Measurements from ENCODE around the gene KIAA1328.
"Not testable (repeated sequence)": the region's sequence is repeated elsewhere in the genome, so short reads cannot be mapped to it uniquely, and the experiment has no call there.

Gene KIAA1328

DNA sequence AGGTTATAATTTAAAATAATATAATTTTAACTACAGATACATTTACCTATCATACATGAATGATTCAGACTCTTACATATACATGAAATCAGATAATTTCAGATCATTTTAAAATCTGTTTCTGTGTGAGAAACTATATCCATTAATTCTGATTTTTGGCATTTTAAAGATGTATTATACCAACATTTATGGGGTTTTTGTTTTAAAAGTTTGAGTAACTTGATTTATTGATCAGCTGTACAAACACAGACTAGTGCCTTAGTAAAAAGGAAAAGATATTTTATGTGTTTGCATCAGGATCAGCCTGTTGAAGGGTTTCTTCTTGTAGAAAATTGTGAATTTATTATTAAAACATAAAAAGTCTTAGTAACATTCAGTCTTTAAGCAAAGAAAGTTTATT is 59.9 kb downstream of the KIAA1328 start:
- no peak for ATAC-seq

DNA sequence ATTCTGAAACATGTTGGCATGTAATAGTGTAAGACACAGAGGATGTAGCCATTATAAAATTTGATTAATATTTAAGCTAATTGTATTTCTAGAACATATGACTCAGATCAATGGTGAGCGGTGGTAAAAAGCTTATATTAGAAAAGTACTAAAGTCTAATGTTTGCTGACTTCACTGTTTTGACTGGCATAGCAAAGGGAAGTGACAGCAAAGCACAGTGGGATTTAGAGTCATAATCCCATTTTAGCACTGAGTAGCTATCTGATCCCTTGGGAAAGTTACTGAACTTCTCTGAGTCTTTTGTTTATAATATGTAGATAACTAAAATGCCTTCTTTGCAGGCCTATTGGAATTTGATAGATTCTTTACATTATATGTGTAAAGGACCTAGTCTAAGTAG is 60.4 kb downstream of the KIAA1328 start:
- ATAC-seq: no peak

DNA sequence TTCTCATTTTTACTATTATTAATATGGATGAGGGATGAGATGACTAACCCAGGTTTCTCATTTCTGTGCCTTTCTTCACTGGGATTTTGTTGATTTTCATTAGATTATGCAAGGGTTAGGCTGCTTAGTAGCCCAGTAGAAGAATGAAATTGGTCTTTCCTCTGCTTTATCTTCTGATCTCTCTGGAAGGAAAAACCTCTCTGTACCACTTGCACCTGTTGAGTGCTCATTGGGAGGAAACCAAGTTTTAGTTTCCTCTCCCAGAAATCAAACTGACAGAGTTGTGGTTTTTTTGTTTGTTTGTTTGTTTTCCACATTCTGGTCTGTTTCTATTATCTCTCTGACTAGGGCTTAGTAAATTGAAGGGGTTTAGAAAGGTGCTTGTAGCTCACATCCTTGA is 60.8 kb downstream of the KIAA1328 start:
- no peak for ATAC-seq

DNA sequence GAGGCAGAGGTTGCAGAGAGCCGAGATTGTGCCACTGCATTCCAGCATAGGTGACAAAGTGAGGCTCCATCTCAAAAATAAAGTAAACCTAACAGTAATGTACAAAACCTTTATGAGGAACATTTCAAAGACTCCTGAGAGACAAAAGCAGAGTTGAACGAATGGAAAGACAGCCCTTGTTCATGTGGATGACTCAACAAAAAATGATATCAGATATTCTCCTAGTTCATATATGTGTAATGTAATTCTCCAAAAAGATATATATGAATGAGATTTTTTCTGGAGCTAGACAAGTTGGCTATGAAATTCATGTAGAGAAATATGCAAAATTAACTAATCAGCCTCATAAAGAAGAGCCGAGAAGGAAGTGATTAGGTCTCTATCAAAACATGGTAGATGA is 61.7 kb downstream of the KIAA1328 start:
- ATAC-seq: no peak

DNA sequence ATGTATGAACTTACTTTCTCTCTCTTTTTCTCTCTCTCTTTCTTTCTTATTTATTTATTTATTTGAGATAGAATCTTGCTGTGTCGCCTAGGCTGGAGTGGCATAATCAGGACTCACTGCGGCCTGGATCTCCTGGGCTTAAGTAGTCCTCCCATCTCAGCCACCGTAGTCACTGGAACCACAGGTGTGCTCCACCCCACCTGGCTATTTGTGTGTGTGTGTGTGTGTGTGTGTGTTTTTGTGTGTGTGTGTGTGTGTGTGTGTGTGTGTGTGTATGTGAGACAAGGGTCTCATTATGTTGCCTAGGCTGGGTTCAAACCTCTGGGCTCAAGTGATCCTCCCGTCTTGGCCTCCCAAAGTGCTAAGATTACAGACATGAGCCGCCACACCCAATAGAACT is 64.3 kb downstream of the KIAA1328 start:
- no peak for ATAC-seq

DNA sequence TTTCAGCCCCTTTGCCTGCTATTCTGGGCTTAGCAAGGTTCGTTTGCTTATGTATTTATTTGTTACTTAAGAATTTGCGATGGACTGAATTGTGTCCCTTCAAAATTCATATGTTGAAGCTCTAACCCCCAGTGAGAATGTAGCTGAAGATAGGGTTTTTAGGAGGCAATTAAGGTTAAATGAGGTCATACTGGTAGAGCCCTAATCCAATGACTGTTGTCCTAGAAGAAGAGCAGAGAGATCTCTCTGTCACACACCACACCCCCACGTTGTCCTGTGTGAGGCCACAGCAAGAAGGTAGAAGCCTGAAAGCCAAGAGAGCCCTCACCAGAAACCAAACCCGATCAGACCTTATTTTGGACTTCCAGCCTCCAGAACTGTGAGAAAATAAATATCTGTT is 66.7 kb downstream of the KIAA1328 start:
- ATAC-seq: no peak

DNA sequence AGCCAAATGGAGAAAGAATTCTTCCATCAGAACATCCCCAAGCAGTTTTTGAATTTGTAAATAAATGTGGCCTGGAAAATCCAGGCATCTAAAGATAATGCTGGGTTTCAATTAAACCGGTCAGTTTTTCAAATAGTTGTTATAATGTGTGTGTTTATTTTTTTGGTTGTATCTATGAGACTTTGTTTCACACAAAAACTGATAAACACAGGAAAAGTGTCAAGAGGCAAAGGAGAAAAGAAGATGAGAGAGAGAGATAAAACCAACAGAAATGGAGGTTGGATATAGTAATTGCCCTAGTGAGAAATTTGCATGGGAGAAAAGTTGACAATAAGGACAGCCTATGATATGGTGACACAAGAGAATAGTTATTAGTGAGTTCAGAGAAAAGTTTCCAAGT is 68.3 kb downstream of the KIAA1328 start:
- no peak for ATAC-seq

DNA sequence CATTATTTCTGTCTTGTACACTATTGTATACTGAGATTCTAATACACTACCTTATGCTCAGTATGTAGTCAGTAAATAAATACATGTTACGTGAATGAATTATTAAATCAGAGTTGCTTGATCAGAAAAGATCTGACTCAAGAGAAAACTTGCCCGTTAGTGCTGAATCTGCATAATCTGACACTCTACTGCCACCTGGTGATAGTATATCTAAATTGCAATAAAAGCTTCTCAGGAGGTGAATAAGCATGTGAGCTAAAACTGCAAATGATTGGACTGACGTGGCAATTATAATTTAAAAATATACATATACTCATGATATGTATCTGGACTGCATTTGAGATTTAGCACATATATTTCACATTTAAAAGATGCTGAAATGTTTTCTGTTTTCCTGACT is 70.4 kb downstream of the KIAA1328 start:
- ATAC-seq: no peak

DNA sequence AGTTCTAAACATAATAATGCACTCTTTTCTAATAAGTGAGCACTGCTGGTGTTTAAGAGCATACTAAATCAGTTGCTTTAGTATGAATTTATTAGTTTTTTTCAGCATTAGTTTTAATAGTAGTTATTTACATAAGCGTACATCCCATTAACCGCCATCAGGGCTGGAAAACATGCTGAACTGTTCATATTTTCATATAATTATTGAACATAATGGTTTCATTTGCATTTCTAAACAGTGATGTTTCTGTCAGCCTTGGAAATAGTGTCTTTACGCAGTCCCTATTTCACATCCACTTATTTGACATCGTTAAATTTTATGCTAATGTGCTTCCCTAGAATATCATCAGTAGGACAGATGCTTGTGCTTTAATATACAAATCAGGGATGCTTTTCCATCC is 71.5 kb downstream of the KIAA1328 start:
- no peak for ATAC-seq

DNA sequence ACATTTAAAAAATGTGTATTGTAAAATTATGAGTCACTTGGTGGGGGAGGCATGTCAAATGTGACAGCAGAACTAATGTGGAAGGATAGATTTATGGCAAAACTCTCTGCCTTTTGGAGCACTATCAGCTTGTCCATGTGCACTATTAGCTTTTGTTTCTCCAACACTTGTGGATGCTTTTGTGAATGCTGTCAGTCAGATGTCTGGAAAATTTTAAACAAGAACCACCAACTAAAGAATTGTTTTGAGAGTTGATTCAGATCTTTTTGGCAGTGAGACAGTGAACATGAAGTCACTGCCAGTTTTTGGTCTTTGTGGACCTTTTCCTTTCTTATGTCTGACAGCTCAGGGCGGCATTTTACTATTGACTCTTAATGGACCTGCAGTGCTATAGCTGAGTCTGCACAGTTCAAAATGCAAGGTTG is 72.4 kb downstream of the KIAA1328 start:
- ATAC-seq: no peak

DNA sequence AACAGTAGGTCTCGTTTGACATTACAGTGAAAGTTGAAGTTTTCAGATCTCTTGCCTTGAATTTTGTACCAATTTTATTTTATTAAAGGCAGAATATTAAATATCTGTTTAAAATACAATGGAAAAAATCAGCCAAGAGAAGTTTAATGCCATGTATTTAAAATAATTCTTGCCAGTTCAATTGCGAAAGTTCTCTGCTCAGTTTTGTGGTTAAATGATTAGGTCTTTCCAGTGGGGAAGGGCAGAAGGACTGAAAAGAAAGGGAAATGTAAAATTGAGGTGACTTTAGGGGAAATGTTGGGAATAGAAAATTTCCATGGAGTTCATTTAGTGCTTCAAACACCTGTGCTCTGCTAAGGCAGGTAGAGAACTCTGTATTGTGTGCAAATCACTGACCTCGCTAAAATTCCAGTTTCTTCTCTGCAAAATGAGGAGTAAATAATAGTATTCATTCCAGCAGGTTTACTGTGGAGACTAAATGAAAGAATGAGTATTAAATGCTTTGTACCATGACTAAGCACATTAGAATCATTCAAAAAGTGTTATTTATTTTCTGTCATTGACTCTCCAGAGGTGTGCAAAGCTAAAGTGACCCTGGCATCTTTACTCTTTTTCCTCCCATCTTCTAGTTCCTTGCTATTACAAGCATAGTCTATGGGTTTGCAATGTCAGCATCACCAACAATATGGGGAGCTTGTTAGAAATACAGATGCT is 74.4 kb downstream of the KIAA1328 start:
- no peak for ATAC-seq

DNA sequence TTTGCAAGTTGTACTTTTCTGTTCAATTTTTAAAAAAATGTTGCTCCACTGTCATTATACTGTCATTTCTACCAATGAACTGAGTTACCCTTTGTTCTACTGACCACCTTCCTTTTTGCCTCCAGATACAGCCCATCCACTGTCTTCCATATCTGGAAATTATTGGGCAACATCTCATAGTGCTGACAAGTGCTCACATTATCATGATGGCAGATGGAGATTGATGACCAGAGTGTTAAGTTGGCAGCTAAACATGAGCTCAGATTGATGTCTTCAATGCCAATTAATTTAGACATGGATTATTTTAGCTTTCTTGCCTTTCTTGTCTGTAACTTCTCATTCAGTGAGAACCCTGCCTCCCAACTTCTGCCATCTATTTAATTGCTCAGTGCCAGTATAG is 76.6 kb downstream of the KIAA1328 start:
- no peak for ATAC-seq

DNA sequence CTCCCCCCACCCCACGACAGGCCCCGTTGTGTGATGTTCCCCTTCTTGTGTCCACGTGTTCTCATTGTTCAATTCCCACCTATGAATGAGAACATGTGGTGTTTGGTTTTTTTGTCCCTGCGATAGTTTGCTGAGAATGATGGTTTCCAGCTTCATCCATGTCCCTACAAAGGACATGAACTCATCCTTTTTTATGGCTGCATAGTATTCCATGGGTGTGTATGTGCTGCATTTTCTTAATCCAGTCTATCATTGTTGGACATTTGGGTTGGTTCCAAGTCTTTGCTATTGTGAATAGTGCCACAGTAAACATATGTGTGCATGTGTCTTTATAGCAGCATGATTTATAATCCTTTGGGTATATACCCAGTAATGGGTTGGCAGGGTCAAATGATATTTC is 80.4 kb downstream of the KIAA1328 start:
- not testable (repeated sequence) for ATAC-seq

DNA sequence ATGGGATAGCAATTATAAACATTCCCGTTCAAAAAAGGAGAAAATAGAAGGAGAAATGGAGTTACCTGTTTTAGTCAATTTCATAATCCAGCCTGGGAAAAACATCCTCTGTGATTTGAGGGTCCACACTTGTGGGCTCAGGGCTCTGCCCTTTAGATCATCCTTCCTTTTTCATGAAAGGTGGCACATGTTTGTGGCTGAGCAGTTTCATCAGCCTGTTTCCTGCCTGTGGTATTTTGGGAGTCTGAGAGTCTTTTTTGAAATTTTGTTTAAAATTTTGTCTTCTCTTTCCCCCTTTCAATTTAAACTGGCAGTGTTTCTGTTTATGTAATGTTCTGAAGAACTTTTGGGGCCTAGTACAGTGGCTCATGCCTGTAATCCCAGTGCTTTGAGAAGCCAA is 84.0 kb downstream of the KIAA1328 start:
- ATAC-seq: no peak

DNA sequence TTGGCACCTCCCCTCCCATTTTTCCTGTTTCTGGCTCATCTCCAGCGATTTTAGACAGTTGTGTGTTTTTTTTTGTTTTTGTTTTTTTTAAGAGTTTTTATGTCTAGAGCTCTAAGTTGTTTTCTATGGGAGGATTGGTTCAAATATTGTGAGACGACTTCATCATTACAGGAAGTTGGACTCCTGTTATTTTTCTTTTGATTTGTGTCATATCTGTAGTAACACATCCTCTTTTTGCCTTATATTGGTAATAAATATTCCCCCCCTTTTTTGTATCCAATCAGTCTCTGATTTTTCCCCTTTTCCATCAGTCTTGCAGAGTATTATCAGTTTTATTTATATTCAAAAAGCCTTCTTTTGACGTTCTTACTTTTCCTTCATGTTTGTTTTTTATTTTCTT is 89.0 kb downstream of the KIAA1328 start:
- no peak for ATAC-seq

DNA sequence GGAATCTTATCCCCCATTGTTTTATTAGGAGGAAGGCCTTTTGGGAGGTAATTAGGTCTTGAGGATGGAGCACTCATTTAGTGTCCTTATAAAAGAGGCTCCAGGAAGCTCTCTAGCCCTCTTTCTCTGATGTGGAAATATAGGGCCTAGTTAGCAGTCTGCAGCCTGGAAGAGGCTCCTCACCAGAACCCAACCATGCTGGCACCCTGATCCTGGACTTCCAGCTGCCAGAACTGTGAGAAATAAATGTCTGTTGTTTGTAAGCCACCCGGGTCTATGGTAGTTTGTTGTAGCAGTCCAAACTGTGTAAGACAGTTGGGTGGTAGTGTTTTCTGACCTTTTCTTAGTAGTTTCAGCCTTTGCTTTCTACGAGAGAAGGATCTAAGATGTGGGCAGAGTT is 100.7 kb downstream of the KIAA1328 start:
- no peak for ATAC-seq

DNA sequence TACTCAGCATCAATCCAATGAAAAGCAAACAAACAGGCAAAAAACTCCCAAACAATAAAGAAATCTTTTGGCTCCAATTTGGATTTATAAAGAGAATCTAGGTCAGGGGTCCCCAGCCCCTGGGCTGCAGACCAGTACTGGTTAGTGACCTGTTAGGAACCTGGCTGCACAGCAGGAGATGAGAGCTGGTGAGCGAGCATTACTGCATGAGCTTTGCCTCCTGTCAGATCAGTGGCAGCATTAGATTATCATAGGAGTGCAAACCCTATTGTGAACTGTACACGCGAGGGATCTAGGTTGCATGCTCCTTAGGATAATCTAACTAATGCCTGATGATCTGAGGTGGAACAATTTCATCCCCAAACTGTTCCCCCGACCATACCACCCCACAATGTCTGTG is 102.2 kb downstream of the KIAA1328 start:
- ATAC-seq: no peak

DNA sequence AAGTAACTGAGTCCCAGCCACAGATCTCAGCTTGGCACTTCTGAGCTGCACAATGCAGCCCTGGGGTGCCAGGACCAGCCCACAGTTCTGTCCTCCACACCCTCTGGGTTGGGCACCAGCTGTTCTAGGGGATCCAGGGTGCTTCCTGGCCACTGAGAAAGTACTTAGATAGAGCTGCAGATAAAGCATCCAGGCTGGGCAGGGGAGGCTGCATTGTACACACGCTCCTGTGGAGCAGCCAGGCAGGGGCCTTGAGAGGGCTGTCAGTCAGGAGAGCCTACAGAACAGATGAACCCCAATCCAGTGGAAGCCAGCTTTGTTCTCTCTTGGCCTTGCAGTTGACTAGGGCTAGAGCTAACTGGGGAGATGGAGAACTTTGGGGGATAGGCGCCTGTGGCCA is 104.6 kb downstream of the KIAA1328 start:
- ATAC-seq: no peak

DNA sequence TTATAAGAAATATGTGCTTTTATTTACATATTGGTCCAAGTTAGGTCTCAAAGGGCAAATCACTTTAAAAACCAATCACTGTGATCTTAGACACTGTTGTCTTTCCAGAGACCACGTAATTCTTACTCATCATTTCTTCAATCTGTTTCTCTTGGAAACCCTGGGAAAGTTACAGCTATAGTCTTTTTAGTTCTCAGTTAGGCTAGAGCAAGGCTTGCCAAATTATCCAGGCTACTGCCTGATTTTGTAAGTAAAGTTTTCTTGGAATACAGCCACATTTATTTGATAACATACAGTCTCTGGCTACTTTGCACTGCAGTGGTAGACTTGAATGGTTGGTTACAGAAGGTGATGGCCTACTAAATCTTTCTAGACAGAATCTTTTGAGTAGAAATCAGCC is 106.0 kb downstream of the KIAA1328 start:
- ATAC-seq: no peak

DNA sequence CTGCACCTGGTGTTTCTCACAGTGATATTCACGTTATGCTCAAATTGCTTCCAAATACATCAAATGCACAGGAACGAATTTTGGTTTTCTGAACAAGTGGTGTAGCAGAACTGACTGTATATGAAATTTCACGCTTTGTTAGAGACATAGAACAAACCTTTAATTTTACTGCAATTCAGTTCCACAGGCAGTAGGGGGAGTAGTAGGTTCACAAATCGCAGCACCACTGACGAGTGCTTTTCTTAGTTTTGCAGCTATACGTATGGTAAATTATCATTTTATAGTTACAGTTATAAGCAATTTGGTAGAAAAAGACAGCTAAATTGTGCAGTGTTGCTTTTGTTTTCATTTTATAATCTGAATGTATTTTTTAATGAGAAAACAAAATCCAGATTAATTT is 113.3 kb downstream of the KIAA1328 start:
- ATAC-seq: no peak

DNA sequence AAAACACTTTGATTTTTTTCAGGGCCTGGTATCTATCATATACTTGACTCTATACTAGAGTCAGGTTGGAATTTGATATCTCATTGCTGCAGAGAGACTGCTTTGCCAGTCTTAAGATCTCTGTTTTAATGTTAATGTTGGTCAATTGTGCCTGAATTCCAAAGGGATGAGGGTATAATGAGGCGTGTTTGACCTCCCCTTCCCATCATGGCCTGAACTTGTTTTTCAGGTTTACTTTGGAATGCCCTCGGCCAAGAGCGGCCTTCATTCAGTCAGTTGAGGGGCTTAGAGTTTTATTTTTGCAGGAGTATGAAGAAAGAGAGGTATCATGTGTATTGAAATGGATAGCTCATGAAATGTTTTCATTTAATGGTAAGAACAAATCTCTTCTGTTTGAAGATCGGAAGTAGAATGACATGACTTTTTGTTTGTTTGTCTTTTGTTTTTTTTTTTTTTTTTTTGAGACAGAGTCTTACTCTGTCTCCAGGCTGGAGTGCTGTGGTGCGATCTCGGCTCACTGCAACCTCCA is 119.0 kb downstream of the KIAA1328 start:
- ATAC-seq: no peak

DNA sequence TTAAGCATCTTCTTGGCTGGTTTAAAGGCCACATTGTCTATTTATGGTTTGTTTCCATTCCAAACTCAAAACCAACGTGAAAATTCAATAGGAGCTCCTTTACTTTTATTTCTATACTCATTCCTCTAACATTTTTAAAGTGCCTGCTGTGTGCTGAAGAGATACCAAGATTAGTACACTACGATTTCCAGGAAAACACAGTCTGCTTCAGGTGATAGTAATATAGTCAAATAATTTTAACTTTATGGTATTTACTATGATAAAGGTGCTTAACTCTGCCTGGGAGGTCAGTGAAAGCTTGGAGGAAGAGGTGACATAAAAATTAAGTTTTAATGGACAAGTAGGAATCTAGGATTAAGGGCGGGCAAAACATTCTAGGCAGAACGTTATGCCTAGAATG is 121.4 kb downstream of the KIAA1328 start:
- ATAC-seq: no peak

DNA sequence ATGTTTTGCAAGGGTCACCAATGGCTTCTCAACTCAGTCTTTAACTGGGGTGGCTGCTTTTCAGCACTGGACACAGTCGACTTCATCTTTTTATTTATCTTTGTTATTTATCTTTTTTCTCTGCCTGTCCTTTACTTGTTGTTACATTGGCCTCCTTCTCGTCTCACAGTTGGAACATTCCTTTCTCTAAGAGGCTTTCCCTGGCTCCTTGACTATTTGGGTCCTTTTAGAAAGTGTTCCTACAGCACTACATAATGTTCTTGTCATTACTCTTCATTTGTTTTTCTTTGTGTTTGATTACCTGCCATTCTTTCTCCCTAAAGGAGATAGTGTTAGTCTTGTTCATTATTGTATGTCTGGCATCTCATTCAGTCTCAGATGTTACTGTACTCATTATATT is 122.0 kb downstream of the KIAA1328 start:
- no peak for ATAC-seq

DNA sequence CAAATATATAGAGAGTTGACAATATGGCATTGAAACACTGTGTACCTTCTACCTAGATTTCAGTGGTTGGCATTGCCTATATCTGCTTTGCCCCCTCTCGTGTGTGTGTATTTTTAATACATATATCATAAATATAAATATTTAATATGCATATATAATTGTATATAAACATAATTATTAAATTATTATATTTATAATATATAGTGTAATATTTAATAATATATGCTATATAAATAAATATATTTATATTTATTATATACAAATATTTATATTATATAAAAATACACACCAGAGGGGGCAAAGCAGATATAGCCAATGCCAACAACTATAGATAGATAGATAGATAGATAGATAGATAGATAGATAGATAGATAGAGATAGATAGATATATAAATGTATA is 124.1 kb downstream of the KIAA1328 start:
- ATAC-seq: no peak

DNA sequence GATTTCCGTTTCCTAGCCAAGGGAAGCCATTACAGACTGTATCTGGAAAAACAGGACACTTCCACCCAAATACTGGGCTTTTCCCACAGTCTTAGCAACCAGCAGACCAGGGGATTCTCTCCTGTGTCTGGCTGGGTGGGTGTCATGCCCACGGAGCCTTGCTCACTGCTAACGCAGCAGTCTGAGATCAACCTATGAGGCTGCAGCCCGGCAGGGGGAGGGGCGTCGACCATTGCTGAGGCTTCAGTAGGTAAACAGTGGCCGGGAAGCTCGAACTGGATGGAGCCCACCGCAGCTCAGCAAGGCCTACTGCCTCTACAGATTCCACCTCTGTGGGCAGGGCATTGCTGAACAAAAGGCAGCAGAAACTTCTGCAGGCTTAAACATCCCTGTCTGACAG is 131.1 kb downstream of the KIAA1328 start:
- no peak for ATAC-seq
